ENCODE results near the gene BDKRB2.

Gene BDKRB2

GRCh38 chr14:96201157-96201556 lies 3.5 kb upstream of the BDKRB2 start:
- Histone ChIP-seq H3K27ac (ENCODE audit: low read depth, low read length) (no peak overlapping the region), H3K4me3 (ENCODE audit: low read depth in 1 of 2, low read length in 2 of 2) (no peak overlapping the region), H3K27me3 (ENCODE audit: control insufficient read depth in 1 of 2, insufficient read depth in 2 of 2, low read length in 2 of 2) (no peaks in the 10 kb centered on the region), H3K4me1 (ENCODE audit: control insufficient read depth in 1 of 2, insufficient read depth in 2 of 2, low read length in 2 of 2) (peaks cover 30 to 32% of the 10 kb centered on the region in 2 donors), H3K9me3 (ENCODE audit: control insufficient read depth in 1 of 2, low read length in 2 of 2) (no peaks in the 10 kb centered on the region), H3K36me3 (ENCODE audit: control insufficient read depth in 1 of 2, insufficient read depth in 2 of 2, low read length in 2 of 2) (no peaks in the 10 kb centered on the region), H3K9ac (ENCODE audit: low read depth in 1 of 2, low read length in 2 of 2) (no peak overlapping the region)

- H3K9ac ChIP-seq (ENCODE audit: low read depth in 1 of 2, low read length in 2 of 2): no peak overlapping the region
- H3K4me3 ChIP-seq (ENCODE audit: low read depth in 1 of 2, low read length in 2 of 2): no peak overlapping the region
- H3K36me3 ChIP-seq (ENCODE audit: control insufficient read depth in 1 of 2, insufficient read depth in 2 of 2, low read length in 2 of 2): no peaks in the 10 kb centered on the region
- H3K27ac ChIP-seq (ENCODE audit: low read depth, low read length): no peak overlapping the region
- H3K27me3 ChIP-seq (ENCODE audit: control insufficient read depth in 1 of 2, insufficient read depth in 2 of 2, low read length in 2 of 2): no peaks in the 10 kb centered on the region
- H3K4me1 ChIP-seq (ENCODE audit: control insufficient read depth in 1 of 2, insufficient read depth in 2 of 2, low read length in 2 of 2): peaks cover 37 to 39% of the 10 kb centered on the region in 2 donors
- no peaks in the 10 kb centered on the region for H3K9me3 ChIP-seq (ENCODE audit: control insufficient read depth in 1 of 2, low read length in 2 of 2)
Observed at GRCh38 chr14:96201965-96202364, 2.7 kb upstream of the BDKRB2 start.

- H3K4me3 ChIP-seq (ENCODE audit: low read depth in 1 of 2, low read length in 2 of 2): no peak overlapping the region
Observed at GRCh38 chr14:96202441-96203094, 2.1 kb upstream of the BDKRB2 start.

GRCh38 chr14:96203116-96203515 lies 1.5 kb upstream of the BDKRB2 start:
- Histone ChIP-seq H3K27me3 (ENCODE audit: control insufficient read depth in 1 of 2, insufficient read depth in 2 of 2, low read length in 2 of 2) (no peaks in the 10 kb centered on the region), H3K9ac (ENCODE audit: low read depth in 1 of 2, low read length in 2 of 2) (no peak overlapping the region), H3K36me3 (ENCODE audit: control insufficient read depth in 1 of 2, insufficient read depth in 2 of 2, low read length in 2 of 2) (no peaks in the 10 kb centered on the region), H3K4me3 (ENCODE audit: low read depth in 1 of 2, low read length in 2 of 2) (no peak overlapping the region), H3K27ac (ENCODE audit: low read depth, low read length) (no peak overlapping the region), H3K9me3 (ENCODE audit: control insufficient read depth in 1 of 2, low read length in 2 of 2) (no peaks in the 10 kb centered on the region), H3K4me1 (ENCODE audit: control insufficient read depth in 1 of 2, insufficient read depth in 2 of 2, low read length in 2 of 2) (peaks cover 39 to 42% of the 10 kb centered on the region in 2 donors)

More at GRCh38 chr14:96202441-96203094, 2.1 kb upstream of the BDKRB2 start:
- Histone ChIP-seq H3K9me3 (ENCODE audit: control insufficient read depth in 1 of 2, low read length in 2 of 2) (no peaks in the 10 kb centered on the region), H3K36me3 (ENCODE audit: control insufficient read depth in 1 of 2, insufficient read depth in 2 of 2, low read length in 2 of 2) (no peaks in the 10 kb centered on the region), H3K27ac (ENCODE audit: low read depth, low read length) (no peak overlapping the region), H3K9ac (ENCODE audit: low read depth in 1 of 2, low read length in 2 of 2) (no peak overlapping the region), H3K27me3 (ENCODE audit: control insufficient read depth in 1 of 2, insufficient read depth in 2 of 2, low read length in 2 of 2) (no peaks in the 10 kb centered on the region), H3K4me1 (ENCODE audit: control insufficient read depth in 1 of 2, insufficient read depth in 2 of 2, low read length in 2 of 2) (peaks cover 39 to 42% of the 10 kb centered on the region in 2 donors)

- H3K9ac ChIP-seq (ENCODE audit: low read depth in 1 of 2, low read length in 2 of 2): peak overlapping the region; percentile 80 to 81
- H3K36me3 ChIP-seq (ENCODE audit: control insufficient read depth in 1 of 2, insufficient read depth in 2 of 2, low read length in 2 of 2): no peaks in the 10 kb centered on the region
- no peak overlapping the region for H3K27ac ChIP-seq (ENCODE audit: low read depth, low read length)
- H3K9me3 ChIP-seq (ENCODE audit: control insufficient read depth in 1 of 2, low read length in 2 of 2): no peaks in the 10 kb centered on the region
- H3K4me1 ChIP-seq (ENCODE audit: control insufficient read depth in 1 of 2, insufficient read depth in 2 of 2, low read length in 2 of 2): peaks cover 36 to 42% of the 10 kb centered on the region in 2 donors
- no peak overlapping the region for H3K4me3 ChIP-seq (ENCODE audit: low read depth in 1 of 2, low read length in 2 of 2)
- no peaks in the 10 kb centered on the region for H3K27me3 ChIP-seq (ENCODE audit: control insufficient read depth in 1 of 2, insufficient read depth in 2 of 2, low read length in 2 of 2)
Observed at GRCh38 chr14:96203635-96204034, 1.0 kb upstream of the BDKRB2 start.

- peak overlapping the region; percentile 64 to 76 for H3K4me3 ChIP-seq (ENCODE audit: low read depth in 1 of 2, low read length in 2 of 2)
- no peaks in the 10 kb centered on the region for H3K36me3 ChIP-seq (ENCODE audit: control insufficient read depth in 1 of 2, insufficient read depth in 2 of 2, low read length in 2 of 2)
- peak overlapping the region; percentile 80 to 81 for H3K9ac ChIP-seq (ENCODE audit: low read depth in 1 of 2, low read length in 2 of 2)
- H3K9me3 ChIP-seq (ENCODE audit: control insufficient read depth in 1 of 2, low read length in 2 of 2): no peaks in the 10 kb centered on the region
- peaks cover 34 to 42% of the 10 kb centered on the region in 2 donors for H3K4me1 ChIP-seq (ENCODE audit: control insufficient read depth in 1 of 2, insufficient read depth in 2 of 2, low read length in 2 of 2)
- H3K27me3 ChIP-seq (ENCODE audit: control insufficient read depth in 1 of 2, insufficient read depth in 2 of 2, low read length in 2 of 2): no peaks in the 10 kb centered on the region
- peak overlapping the region; percentile 79 for H3K27ac ChIP-seq (ENCODE audit: low read depth, low read length)
Observed at GRCh38 chr14:96205059-96205977, 679 bp downstream of the BDKRB2 start.

- H3K27ac ChIP-seq (ENCODE audit: low read depth, low read length): peak overlapping the region; percentile 79
Observed at GRCh38 chr14:96205978-96206360, 1.3 kb downstream of the BDKRB2 start.

GRCh38 chr14:96206461-96206860 lies 1.8 kb downstream of the BDKRB2 start:
- H3K27ac ChIP-seq (ENCODE audit: low read depth, low read length): peak overlapping the region; percentile 79
- H3K4me1 ChIP-seq (ENCODE audit: control insufficient read depth in 1 of 2, insufficient read depth in 2 of 2, low read length in 2 of 2): peaks cover 34 to 42% of the 10 kb centered on the region in 2 donors

More at GRCh38 chr14:96205978-96206360, 1.3 kb downstream of the BDKRB2 start:
- Histone ChIP-seq H3K36me3 (ENCODE audit: control insufficient read depth in 1 of 2, insufficient read depth in 2 of 2, low read length in 2 of 2) (no peaks in the 10 kb centered on the region), H3K27me3 (ENCODE audit: control insufficient read depth in 1 of 2, insufficient read depth in 2 of 2, low read length in 2 of 2) (no peaks in the 10 kb centered on the region), H3K4me1 (ENCODE audit: control insufficient read depth in 1 of 2, insufficient read depth in 2 of 2, low read length in 2 of 2) (peaks cover 34 to 42% of the 10 kb centered on the region in 2 donors), H3K9ac (ENCODE audit: low read depth in 1 of 2, low read length in 2 of 2) (peak overlapping the region; percentile 80 to 81), H3K4me3 (ENCODE audit: low read depth in 1 of 2, low read length in 2 of 2) (peak overlapping the region; percentile 64 to 76), H3K9me3 (ENCODE audit: control insufficient read depth in 1 of 2, low read length in 2 of 2) (no peaks in the 10 kb centered on the region)

GRCh38 chr14:96207686-96208085 lies 3.0 kb downstream of the BDKRB2 start:
- no peak overlapping the region for H3K4me3 ChIP-seq (ENCODE audit: low read depth in 1 of 2, low read length in 2 of 2)
- H3K36me3 ChIP-seq (ENCODE audit: control insufficient read depth in 1 of 2, insufficient read depth in 2 of 2, low read length in 2 of 2): no peaks in the 10 kb centered on the region
- H3K27ac ChIP-seq (ENCODE audit: low read depth, low read length): no peak overlapping the region
- no peak overlapping the region for H3K9ac ChIP-seq (ENCODE audit: low read depth in 1 of 2, low read length in 2 of 2)
- no peaks in the 10 kb centered on the region for H3K9me3 ChIP-seq (ENCODE audit: control insufficient read depth in 1 of 2, low read length in 2 of 2)
- no peaks in the 10 kb centered on the region for H3K27me3 ChIP-seq (ENCODE audit: control insufficient read depth in 1 of 2, insufficient read depth in 2 of 2, low read length in 2 of 2)
- H3K4me1 ChIP-seq (ENCODE audit: control insufficient read depth in 1 of 2, insufficient read depth in 2 of 2, low read length in 2 of 2): peaks cover 29 to 37% of the 10 kb centered on the region in 2 donors

More at GRCh38 chr14:96206461-96206860, 1.8 kb downstream of the BDKRB2 start:
- Histone ChIP-seq H3K36me3 (ENCODE audit: control insufficient read depth in 1 of 2, insufficient read depth in 2 of 2, low read length in 2 of 2) (no peaks in the 10 kb centered on the region), H3K27me3 (ENCODE audit: control insufficient read depth in 1 of 2, insufficient read depth in 2 of 2, low read length in 2 of 2) (no peaks in the 10 kb centered on the region), H3K4me3 (ENCODE audit: low read depth in 1 of 2, low read length in 2 of 2) (peak overlapping the region; percentile 64 to 76), H3K9me3 (ENCODE audit: control insufficient read depth in 1 of 2, low read length in 2 of 2) (no peaks in the 10 kb centered on the region), H3K9ac (ENCODE audit: low read depth in 1 of 2, low read length in 2 of 2) (peak overlapping the region in 1 of 2 donors; percentile 80)

- Histone ChIP-seq H3K9ac (ENCODE audit: low read depth in 1 of 2, low read length in 2 of 2) (no peak overlapping the region), H3K27ac (ENCODE audit: low read depth, low read length) (no peak overlapping the region), H3K36me3 (ENCODE audit: control insufficient read depth in 1 of 2, insufficient read depth in 2 of 2, low read length in 2 of 2) (no peaks in the 10 kb centered on the region), H3K4me1 (ENCODE audit: control insufficient read depth in 1 of 2, insufficient read depth in 2 of 2, low read length in 2 of 2) (peaks cover 27 to 30% of the 10 kb centered on the region in 2 donors), H3K4me3 (ENCODE audit: low read depth in 1 of 2, low read length in 2 of 2) (no peak overlapping the region), H3K9me3 (ENCODE audit: control insufficient read depth in 1 of 2, low read length in 2 of 2) (no peaks in the 10 kb centered on the region), H3K27me3 (ENCODE audit: control insufficient read depth in 1 of 2, insufficient read depth in 2 of 2, low read length in 2 of 2) (no peaks in the 10 kb centered on the region)
Observed at GRCh38 chr14:96208739-96209138, 4.1 kb downstream of the BDKRB2 start.

Measured in duodenal mucosa (tissue), 2 donors.